Activated gamma-delta T cell (primary cell): ENCODE results near the gene NAP1L1.

Source experiments
- DNase-seq: peaks from one replicate; lab custom pipeline; 2025; lab: John Stamatoyannopoulos, UW

The NAP1L1 gene

DNA sequence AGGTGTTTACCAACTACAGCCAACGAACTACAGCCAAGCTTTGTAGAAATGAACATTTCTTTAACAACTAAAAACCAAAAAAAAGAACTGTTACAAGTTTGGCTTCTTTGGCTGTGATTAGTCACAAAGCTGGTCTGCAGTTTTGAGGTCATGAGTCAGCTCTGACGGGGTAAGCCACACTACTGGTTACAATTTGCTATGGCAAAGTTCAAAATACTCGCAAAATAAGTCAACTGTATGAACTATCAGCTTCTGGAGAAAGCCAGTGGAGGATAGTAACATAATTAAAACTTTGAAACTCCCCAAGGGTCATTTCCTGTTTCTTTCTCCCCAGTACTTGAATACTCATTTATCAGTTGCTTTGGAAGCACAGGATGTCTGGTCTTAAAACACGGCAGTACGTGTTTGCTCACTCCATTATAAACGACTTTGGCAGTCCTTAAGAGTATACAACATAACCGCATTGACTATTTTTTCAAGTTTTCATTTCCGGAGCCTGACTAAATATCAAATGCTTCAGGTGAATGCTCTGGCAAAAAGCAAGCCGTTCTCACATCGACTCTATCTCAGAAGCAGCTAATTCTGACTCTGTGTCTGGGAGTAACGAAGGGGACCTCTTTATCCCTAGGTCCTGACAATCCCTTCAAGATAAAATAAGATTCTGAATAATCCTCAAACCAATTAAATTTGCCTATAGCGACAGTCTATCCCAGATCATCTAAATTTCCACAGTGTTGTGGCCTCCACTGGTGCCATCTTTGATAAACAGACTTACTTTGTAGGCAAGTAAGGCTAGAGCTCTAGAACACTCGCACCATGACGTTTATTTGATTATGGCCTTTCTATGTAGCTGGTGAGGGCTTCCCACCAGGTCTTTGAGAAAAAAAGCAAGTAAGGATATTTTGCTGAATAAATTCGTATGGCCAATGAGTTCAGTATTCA, 63.5 kb downstream of the NAP1L1 start:
- DNase-seq, result no peak

DNA sequence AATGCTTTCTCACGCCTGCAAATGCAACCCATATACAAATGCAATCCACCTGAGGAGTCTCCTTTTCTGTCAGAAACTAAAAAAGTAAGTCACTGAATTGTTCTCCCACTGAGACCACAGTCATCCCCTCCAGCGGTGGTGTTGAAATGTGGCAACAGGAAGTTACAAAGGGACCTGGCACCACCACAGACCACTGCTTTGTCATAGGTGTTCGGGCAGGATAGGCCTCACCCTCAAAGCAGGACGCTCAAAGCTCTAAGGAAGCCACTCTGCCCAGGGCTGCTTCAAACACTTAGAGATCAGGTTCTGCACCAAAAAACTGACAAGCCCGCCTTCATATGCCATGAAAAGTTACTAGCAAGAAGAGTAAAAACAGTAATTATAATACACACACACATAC, 64.2 kb downstream of the NAP1L1 start:
- DNase-seq, result no peak

GRCh38 chr12:76018672-76019071, 65.8 kb downstream of the NAP1L1 start:
- no peak for DNase-seq

DNA sequence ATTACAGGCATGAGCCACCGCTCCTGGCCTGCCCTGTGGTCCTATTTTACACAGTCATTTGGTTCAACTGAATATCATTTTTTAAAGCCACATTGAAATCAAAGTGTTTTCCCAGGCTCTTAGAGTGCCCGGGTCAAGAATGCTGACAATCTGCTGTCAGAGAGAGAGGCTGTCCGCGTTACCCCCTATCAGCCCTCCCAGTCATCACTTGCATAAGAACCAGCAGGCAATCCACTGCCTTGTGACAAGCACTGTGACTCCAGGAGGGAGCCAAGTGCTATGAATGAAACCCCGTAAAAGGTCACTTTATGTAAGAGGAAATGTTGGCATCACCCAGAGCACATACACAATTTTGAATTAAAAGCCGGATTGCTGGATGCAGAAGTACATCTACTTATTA, 66.4 kb downstream of the NAP1L1 start:
- DNase-seq, result no peak

GRCh38 chr12:76014007-76014406, 70.5 kb downstream of the NAP1L1 start:
- DNase-seq, result no peak

GRCh38 chr12:76013603-76014002, 70.9 kb downstream of the NAP1L1 start:
- DNase-seq, result no peak

DNA sequence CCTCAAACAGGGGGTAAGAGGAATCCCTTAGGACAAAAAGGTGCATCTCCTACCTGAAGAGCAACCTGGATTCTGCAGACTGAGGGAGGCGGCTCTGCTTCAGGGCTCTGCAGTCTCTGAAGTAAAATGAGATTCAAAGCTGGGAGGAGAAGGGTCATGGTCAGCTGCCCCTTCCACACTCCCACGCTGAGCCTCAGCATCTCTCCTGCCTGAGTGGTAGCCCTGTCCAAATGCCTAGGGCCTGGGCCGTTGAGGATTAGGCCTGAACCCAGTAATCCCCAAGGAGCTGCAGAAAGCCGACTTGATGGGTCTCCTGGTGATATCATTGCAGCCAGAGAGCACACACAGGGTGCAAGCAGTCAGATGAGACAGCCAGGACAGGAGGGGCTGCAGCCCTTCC, 71.8 kb downstream of the NAP1L1 start:
- DNase-seq, result no peak

- no peak for DNase-seq
These were observed 73.6 kb downstream of the NAP1L1 start for GRCh38 chr12:76010732-76011458.

DNA sequence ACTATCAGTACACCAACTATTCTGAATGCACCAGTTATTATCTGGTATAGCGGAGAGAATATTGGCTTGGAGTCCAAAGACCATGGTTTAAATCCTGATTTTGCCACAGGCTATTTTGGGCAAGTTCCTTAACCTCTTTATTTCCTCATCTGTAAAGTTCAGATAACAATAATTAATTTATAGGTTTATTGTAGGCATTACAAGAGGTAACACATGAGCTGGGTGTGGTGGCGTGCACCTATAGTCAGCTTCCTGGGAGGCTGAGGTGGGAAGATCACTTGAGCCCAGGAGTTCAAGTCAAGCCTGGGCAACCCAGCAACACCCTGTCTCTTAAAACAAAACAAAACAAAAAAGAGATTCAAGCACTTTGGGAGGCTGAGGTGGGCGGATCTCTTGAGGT, 76.1 kb downstream of the NAP1L1 start:
- no peak for DNase-seq

- DNase-seq, result no peak
These were observed 76.8 kb downstream of the NAP1L1 start for GRCh38 chr12:76007640-76008039.

- DNase-seq, result no peak
These were observed 78.2 kb downstream of the NAP1L1 start for GRCh38 chr12:76006028-76006925.

- no peak for DNase-seq
These were observed 81.2 kb downstream of the NAP1L1 start for GRCh38 chr12:76003355-76003638.

DNA sequence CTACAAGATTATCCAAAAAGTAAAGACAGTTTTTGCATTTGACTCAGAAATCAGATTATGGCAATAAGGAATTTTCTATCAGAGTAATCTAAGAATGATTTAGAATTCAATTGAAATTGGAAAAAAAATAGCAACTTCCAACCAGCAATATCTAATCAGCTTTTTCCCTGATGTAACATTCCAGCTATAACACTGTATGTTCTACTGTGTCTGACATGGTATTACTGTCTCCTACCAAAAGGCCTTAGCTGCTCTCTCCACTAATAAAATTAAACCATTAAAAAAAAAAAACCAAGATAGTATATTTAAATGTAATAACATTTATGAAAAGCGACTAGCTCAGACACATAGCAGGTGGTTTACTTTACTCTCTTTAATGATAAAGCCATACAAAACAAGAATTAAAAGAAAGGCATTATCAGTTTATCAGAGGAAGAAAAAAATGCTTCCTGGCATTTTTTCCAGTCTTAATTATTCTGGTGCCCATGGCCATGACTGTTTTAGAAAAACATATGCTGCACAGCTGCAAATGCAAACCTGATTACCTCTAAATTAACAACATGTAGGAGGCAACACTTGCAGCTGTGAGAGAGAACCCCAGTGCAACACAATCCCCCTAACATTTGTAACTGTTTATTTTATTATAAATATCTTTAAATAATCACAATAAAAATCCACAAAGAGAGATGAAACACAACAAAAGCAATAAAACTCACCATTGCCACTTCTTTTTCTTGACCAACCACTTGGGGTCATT, 81.7 kb downstream of the NAP1L1 start:
- DNase-seq, result no peak

- no peak for DNase-seq
These were observed 86.0 kb downstream of the NAP1L1 start for GRCh38 chr12:75998292-75999063.

DNA sequence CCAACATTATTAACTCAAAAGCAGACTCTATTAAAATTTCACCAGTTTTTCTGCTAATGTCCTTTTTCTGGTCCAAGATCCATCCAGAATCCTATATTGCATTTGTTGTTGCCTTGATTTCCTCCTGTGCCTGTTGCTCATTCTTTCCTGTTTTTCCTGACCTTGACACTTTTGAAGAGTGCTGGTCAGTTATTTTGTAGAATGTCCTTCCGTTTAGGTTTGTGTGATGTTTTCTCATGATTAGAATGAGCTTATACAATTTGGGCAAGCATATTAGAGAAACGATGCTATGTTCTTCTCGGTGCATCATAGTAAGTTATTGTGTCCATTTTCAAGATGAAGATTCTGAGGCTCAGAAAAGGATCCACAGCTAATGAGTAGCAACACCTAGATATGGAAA, 86.8 kb downstream of the NAP1L1 start:
- no peak for DNase-seq

DNA sequence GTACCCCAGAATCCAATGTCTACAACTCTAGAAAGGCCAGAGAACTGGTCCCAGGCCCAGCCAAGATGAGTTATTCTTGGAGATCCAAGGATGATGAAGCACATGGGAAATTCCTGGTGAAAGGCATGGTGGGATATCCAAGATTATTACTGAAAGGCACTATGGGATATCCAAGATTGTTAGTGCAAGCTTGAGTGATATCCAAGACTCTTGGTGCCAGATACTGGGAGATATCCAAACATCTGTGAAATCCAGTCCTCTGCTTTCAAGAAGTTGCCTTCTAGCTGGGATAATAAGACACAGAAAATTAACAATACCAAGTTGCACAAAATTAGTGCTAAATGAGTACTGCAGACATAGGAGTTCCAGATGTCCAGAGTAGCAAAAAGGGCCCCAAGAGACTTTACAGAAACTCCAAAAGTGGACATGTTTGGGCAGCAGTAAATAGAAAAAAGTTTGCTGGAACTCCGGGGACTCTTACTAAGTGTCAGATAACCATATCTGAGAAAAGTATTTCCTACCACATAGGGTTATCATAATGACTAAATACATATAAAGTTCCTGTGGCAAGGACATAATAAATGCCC, 87.5 kb downstream of the NAP1L1 start:
- no peak for DNase-seq

- no peak for DNase-seq
These were observed 88.8 kb downstream of the NAP1L1 start for GRCh38 chr12:75995691-75996090.

- no peak for DNase-seq
These were observed 90.3 kb downstream of the NAP1L1 start for GRCh38 chr12:75994069-75994740.

- no peak for DNase-seq
These were observed 92.7 kb downstream of the NAP1L1 start for GRCh38 chr12:75991753-75992152.
